GM18519 (cell line): ENCODE measurements around the gene SELENON.
"Not testable (repeated sequence)": the region's sequence is repeated elsewhere in the genome, so short reads cannot be mapped to it uniquely, and the experiment has no call there.

Experiments
- ATAC-seq: cut with Tn5 transposase; IDR thresholded peaks from one replicate; pipeline ENCODE4 v1.9.1; 2021; ENCODE audit warnings: mild to moderate bottlenecking, moderate library complexity; ENCODE audit not compliant: unreplicated experiment, low FRiP score

Gene SELENON

DNA sequence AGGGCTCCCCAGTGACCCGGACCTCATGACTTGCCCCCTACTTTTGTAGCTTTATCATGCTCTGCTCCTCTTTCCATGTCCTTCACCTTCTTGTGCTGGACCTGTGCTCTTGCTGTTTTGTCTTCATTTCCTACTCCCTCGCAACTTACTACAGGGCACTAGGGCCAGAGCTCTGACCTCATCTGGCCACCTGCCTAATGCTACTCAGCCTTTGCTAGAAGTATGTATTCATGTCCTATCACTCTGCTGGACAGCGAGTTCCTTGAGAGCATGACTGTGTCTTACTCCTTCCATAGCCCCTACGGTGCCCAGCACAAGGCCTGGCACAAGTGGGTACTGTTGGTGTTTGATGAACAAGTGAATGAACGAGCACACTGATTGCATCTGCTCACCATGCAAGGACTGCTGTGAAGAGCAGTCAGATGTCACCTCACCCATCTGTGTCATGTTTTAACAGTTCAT, 21.7 kb downstream of the SELENON start:
- no peak for ATAC-seq

GRCh38 chr1:25825605-25826004, 25.6 kb downstream of the SELENON start:
- ATAC-seq, result no peak

- ATAC-seq, result no peak
Measured at GRCh38 chr1:25826571-25826970, 26.6 kb downstream of the SELENON start.

DNA sequence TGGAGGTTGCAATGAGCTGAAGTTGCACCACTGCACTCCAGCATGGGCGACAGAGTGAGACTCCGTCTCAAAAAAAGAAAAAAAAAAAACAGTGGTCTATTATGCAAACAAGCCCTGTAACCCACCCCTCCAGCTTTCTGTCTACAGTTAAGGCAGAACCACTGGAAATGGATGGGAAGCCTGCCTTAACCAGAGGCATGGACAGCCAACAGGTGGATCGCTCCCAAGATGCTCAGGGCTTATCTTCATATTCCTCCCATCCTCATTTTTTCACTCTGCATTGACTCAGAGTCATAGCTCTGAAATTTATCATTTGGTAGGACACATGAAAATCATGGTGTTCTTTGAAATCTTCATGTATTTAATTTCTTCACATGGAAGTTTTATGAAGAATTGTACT, 28.5 kb downstream of the SELENON start:
- ATAC-seq, result no peak

- ATAC-seq, result no peak
Measured at GRCh38 chr1:25829046-25829445, 29.1 kb downstream of the SELENON start.

- no peak for ATAC-seq
Measured at GRCh38 chr1:25831569-25832196, 31.7 kb downstream of the SELENON start.

GRCh38 chr1:25832336-25833037, 32.5 kb downstream of the SELENON start:
- ATAC-seq, result no peak

- no peak for ATAC-seq
Measured at GRCh38 chr1:25833158-25833557, 33.2 kb downstream of the SELENON start.

- ATAC-seq, result no peak
Measured at GRCh38 chr1:25834894-25835293, 34.9 kb downstream of the SELENON start.

DNA sequence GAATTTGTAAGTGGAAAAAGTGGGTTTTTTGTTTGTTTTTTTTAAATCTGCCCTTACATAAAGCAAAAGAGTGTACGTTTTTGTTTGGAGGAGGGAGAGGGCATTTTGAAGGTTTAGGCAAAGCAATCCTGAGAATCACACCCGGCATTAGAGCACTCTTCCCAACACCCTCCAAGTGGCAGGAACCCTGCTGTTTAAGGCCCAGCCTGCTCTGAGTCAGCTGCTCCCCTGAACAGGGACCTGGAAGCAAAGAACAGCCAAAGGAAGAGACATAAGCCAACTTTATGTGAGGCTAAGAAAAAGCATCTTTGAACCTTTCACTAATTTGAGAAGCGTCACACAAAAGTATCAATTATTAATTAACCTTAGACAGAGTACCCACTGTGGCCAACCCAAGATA, 36.7 kb downstream of the SELENON start:
- ATAC-seq, result no peak

DNA sequence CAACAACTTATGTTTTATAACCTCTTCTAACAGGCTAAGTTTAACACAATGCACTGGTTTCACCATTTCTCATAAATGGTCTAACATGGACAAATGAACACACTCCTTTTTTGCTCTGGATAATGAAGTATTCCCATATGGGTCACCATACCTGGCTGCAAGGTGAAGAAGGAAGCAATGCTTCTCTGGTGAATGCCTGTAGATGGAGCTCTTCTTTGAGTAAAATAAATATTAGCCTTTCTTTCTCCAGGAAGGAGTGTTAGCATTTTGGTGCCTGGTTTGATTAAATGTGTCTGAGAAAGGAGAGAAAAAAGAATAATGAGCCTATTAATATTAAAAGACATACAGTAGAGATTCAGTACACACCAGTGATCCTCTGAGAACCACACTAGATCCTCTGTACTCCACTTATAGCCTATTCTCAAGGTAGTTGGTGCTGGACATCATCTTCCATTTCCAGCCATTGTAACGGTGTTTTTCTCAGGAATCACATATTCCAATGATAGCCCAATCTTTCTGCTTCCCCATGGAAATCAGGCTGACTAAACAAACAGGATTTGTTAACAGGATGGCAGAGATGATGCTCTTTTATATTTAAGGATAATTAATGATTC, 37.4 kb downstream of the SELENON start:
- ATAC-seq, result no peak

GRCh38 chr1:25839808-25840207, 39.8 kb downstream of the SELENON start:
- not testable (repeated sequence) for ATAC-seq

- ATAC-seq, result no peak
Measured at GRCh38 chr1:25843483-25843882, 43.5 kb downstream of the SELENON start.

DNA sequence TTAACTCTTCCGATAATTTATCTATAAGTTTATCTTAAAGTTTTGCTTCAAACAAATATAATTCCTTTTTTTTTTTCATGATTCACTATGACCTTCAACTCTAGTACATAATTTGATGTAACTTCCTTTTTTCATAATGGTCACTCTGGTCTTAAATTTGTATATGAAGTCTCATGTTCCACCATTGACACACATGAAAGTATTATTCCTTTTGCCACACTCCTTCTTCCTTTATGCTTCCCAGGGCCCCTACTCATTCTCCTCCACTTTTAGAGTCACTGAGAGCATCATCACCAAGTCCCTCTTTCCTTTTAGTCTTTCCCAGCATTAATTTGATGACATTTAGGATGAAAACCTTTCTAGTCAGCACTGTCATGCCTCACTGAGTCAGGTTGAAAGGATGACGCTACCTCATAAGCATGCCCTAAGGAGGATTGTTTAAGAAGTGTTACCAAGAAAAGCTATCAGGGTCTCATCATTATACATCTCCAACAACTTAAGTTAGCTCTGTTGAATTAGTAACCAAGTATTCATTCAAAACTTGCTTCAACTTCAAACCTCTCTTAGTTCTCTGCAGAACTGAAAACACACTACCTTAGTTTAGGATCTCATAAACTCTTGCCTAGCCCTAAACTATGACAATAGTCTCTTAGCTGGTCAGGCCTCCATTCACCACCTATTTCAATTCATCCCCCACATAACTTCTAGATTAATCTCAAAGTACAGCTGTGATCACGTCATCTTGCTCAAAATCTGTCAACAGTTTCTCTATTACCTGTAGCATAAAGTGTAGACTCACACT, 44.7 kb downstream of the SELENON start:
- no peak for ATAC-seq

- ATAC-seq, result no peak
Measured at GRCh38 chr1:25845664-25846063, 45.7 kb downstream of the SELENON start.

- no peak for ATAC-seq
Measured at GRCh38 chr1:25847929-25848328, 47.9 kb downstream of the SELENON start.

GRCh38 chr1:25848531-25848930, 48.5 kb downstream of the SELENON start:
- ATAC-seq, result no peak

DNA sequence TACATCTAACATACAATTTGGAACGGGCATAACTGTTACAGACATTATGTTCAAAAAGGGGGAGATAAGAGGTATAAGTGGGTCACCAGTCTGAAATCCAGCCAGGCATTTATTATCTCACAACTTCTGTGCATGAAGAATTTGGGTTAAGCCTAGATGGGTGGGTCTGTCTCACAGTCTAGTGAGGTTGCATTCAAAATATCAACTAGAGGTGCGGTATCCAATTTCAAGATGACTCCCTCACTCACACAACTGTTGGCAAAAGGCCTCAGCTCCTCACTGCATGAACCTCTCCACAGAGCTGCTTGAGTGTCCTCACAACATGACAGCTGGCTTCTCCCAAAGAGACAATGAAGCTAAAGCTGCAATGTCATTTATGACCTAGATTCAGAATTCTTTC, 54.6 kb downstream of the SELENON start:
- no peak for ATAC-seq

GRCh38 chr1:25856856-25857255, 56.9 kb downstream of the SELENON start:
- ATAC-seq, result no peak

DNA sequence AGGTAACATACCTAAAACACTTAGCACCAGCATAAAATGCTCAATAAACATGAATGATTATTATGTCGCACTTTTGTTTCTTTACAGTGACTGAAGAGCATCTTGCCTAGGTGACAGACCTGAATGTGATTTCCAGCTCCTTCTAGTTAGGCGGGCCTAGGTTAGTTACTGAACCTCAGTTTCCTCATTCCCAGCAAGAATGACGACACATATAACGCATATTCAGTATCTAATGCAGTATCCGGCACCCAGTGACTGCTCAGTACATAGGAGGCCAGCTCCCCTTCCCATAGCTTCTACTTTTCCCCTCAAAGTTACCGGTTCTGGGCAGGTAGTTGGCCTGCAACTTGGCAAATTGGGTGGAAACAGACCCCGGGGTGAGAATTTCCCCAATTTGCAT, 58.5 kb downstream of the SELENON start:
- ATAC-seq, result no peak
